GM13977 (cell line): ENCODE measurements around the gene SULF2.

Experiments
- DNase-seq: peaks from one replicate; pipeline ENCODE4 v3.0.0; 2012; ENCODE audit warnings: low spot score
- CTCF ChIP-seq: IDR thresholded peaks from 2 replicates; pipeline ENCODE4 v1.5.1; 2012; ENCODE audit warnings: mild to moderate bottlenecking, control low read depth; ENCODE audit not compliant: insufficient read depth; ENCODE audit errors: extremely low read depth, missing control alignments
- in situ Hi-C: fragments of 300-500 bp; cut with MboI; formaldehyde crosslinking; loops from one replicate; pipeline ENCODE4 v1.12.0; 2022; ENCODE audit warnings: low sequenced_read_pairs, low pct_unique_long_range_greater_than_20kb, mixed read lengths, inconsistent platforms; ENCODE audit not compliant: unreplicated experiment

SULF2 gene

DNA sequence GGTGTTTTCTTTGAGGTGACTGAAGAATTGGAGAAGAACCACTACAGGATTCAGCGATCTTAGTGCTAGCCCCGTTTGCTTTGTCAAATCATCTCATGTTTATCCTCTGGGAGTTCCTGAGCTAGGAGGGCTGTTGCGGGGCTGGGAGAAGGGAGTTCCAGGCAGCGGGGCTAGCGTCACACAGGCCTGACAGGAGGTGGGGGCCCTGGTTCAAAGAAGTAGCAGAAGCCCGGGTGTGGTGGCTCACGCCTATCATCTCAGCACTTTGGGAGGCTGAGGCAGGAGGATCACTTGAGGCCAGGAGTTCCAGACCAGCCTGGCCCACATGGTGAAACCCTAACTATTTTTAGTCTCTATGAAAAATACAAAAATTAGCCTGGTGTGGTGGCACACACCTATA is 33.2 kb upstream of the SULF2 start:
- no peak for DNase-seq
- in situ Hi-C loops = no loop called here
- TF ChIP-seq CTCF = no peak

DNA sequence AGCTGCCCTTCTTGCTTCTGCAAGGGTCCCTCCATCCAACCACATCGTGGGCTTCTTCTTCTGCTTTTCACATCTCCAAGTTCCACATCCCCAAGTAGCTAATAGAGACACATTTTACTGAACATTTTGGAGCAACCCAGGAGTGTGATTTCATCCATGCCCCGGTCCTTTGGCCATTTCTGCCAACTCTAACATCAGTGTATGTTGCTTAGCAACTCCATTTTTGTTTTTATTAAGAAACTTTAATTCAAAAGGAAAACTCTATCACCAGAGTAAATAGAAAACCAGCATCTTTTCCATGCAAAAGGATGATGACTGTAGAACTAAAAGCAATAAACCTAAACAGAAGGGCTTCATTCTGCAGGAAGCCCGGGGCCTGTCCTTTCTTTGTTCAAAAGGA is 32.7 kb upstream of the SULF2 start:
- TF ChIP-seq CTCF = no peak
- no peak for DNase-seq
- in situ Hi-C loops = no loop called here

DNA sequence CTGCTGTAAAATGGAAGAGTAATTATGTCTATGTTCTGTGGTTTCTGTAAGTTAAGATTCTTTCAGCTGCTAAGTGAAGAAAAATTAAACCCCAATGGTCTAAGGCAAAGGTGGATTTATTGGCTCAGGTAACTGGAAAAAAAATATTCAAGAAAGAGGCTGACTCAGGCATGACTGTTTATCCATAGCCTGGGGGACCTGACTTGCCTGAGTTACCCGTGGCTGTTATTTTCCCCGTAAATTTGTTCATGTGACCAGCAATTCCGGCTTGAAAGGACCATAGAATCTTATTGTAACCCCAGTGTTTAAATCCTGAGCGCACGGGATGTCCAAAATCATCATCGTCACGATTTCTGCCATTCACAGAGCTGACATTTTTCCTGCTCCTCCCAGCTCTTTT is 32.3 kb upstream of the SULF2 start:
- in situ Hi-C loops = no loop called here
- no peak for TF ChIP-seq CTCF

GRCh38 chr20:47816487-47817451 is 31.5 kb upstream of the SULF2 start:
- TF ChIP-seq CTCF = no peak
- DNase-seq = no peak
- in situ Hi-C loops = no loop called here

More for the DNA sequence above, 32.3 kb upstream of the SULF2 start:
- no peak for DNase-seq

GRCh38 chr20:47815866-47816265 is 30.6 kb upstream of the SULF2 start:
- DNase-seq = no peak
- no peak for TF ChIP-seq CTCF
- in situ Hi-C loops = no loop called here

GRCh38 chr20:47815416-47815806 is 30.1 kb upstream of the SULF2 start:
- DNase-seq = no peak
- TF ChIP-seq CTCF = no peak
- in situ Hi-C loops = no loop called here
